ENCODE data around the gene PPP1R12B. TPM values are rescaled to one million over a fixed set of nuclear protein-coding genes. Genes with fewer than 3 reads are reported as not detected.
"Not testable (repeated sequence)": the region's sequence is repeated elsewhere in the genome, so short reads cannot be mapped to it uniquely, and the experiment has no call there.

The PPP1R12B gene
- total RNA-seq, 4 donors from 2014 or later, result 197 to 386 (median 303) TPM

DNA sequence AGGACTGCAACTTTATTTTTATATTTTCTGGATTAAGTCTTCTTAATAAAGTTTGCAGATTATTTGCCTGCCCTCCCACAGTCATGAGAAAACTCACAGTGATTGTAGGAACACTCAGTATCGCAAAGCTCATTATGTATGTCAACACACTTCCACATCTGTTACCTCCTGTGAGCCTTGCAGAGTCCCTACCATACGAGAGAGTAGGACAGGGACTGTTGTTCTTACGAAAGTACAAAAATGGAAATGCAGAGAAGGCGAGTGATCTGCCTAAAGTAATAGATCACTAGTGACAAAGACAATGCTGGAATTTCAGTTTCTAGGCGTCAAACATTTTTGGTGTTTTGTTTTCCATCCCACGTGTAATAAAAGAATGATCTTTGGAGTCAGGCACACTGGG is 230.1 kb downstream of the PPP1R12B start:
- peaks cover 0 to 40% of the 10 kb centered on the region in 2 donors for H3K4me1 ChIP-seq
- H3K27ac ChIP-seq, result peak overlapping the region; percentile 87 to 100
- TF ChIP-seq, protein P1, sequence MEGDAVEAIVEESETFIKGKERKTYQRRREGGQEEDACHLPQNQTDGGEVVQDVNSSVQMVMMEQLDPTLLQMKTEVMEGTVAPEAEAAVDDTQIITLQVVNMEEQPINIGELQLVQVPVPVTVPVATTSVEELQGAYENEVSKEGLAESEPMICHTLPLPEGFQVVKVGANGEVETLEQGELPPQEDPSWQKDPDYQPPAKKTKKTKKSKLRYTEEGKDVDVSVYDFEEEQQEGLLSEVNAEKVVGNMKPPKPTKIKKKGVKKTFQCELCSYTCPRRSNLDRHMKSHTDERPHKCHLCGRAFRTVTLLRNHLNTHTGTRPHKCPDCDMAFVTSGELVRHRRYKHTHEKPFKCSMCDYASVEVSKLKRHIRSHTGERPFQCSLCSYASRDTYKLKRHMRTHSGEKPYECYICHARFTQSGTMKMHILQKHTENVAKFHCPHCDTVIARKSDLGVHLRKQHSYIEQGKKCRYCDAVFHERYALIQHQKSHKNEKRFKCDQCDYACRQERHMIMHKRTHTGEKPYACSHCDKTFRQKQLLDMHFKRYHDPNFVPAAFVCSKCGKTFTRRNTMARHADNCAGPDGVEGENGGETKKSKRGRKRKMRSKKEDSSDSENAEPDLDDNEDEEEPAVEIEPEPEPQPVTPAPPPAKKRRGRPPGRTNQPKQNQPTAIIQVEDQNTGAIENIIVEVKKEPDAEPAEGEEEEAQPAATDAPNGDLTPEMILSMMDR (IDR thresholded peaks at IDR 0.05), result no peak
- no peak for TF ChIP-seq POLR2A (IDR thresholded peaks at IDR 0.05)
- no peak overlapping the region for H3K4me3 ChIP-seq
- no peaks in the 10 kb centered on the region for H3K9me3 ChIP-seq
- no peaks in the 10 kb centered on the region for H3K36me3 ChIP-seq
- H3K27me3 ChIP-seq, result no peaks in the 10 kb centered on the region
- intact Hi-C loops (cut with DNase I; ENCODE audit: low total_unique reads), result no loop called here
- no peak for DNase-seq

DNA sequence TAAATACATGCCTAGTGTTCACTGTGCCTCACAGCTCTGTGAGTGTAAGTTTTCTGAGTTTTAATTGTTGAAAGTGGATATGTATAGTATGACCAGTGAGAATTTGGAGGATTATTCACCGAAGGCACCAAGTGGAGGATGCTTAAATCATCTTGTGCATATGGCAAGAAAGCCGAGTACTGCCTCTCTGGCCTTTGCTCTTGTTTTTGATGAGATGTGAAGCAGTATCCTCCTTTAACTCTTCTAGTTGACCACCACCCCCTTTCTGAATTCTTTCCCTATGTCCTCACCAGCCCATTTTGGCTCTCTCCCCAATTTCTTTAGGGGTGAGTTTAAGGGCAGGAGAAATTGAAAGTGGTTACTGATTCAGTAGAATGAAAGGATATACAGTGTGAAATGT is 231.3 kb downstream of the PPP1R12B start:
- Histone ChIP-seq H3K4me3 (no peak overlapping the region), H3K27ac (peak overlapping the region; percentile 87 to 100), H3K27me3 (no peaks in the 10 kb centered on the region), H3K9me3 (no peaks in the 10 kb centered on the region), H3K36me3 (no peaks in the 10 kb centered on the region), H3K4me1 (peaks cover 0 to 40% of the 10 kb centered on the region in 2 donors)
- DNase-seq, result peak in 1 of 2 donors; percentile 59
- intact Hi-C loops (cut with DNase I; ENCODE audit: low total_unique reads), result no loop called here
- TF ChIP-seq, protein P1 (IDR thresholded peaks at IDR 0.05), result no peak
- TF ChIP-seq POLR2A (IDR thresholded peaks at IDR 0.05), result peak in 1 of 2 donors; percentile 12

DNA sequence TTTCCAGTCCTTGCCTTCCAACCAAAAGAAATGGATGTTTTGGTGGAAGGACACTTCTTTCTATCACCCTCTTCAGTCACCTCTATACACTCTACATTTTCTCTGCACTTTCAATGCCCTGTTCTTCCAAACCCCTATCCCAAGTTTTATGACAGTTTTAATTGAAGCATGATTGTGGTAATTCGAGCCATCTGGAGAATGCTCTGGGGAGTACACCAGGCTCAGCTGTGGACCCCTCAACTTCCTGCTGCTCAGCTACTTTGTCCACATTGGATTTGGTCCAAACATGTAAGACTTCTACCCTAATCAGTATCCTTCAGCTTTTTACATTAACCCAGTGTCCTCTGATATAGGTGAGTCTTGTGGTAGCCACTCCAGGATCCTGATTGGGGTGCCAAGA is 232.1 kb downstream of the PPP1R12B start:
- Histone ChIP-seq H3K27ac (peak overlapping the region; percentile 87 to 100), H3K27me3 (no peaks in the 10 kb centered on the region), H3K9me3 (no peaks in the 10 kb centered on the region), H3K36me3 (no peaks in the 10 kb centered on the region), H3K4me1 (peaks cover 0 to 44% of the 10 kb centered on the region in 2 donors), H3K4me3 (no peak overlapping the region)
- no peak for DNase-seq
- intact Hi-C loops (cut with DNase I; ENCODE audit: low total_unique reads), result no loop called here
- TF ChIP-seq, protein P1 (IDR thresholded peaks at IDR 0.05), result no peak
- no peak for TF ChIP-seq POLR2A (IDR thresholded peaks at IDR 0.05)

DNA sequence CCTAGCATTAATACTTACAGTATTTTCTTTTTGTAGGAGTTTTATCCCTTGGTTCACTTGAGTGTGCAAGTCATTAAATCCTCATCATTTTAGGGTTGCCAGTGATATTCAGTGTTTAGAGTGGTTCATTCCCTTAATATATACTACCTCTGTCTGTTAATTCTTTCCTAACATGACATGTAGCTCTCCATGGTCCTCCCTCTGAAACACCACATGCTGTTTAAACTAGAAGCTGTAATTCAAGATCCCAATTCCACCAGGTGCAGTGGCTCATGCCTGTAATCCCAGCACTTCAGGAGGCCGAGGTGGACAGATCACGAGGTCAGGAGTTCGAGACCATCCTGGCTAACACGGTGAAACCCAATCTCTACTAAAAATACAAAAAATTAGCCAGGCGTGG is 233.9 kb downstream of the PPP1R12B start:
- H3K4me3 ChIP-seq; H3K27me3 ChIP-seq; DNase-seq; H3K9me3 ChIP-seq; intact Hi-C loops (cut with DNase I; ENCODE audit: low total_unique reads); H3K36me3 ChIP-seq: not testable (repeated sequence)
- Histone ChIP-seq H3K27ac (peak overlapping the region; percentile 87 to 100), H3K4me1 (peaks cover 0 to 40% of the 10 kb centered on the region in 2 donors)

DNA sequence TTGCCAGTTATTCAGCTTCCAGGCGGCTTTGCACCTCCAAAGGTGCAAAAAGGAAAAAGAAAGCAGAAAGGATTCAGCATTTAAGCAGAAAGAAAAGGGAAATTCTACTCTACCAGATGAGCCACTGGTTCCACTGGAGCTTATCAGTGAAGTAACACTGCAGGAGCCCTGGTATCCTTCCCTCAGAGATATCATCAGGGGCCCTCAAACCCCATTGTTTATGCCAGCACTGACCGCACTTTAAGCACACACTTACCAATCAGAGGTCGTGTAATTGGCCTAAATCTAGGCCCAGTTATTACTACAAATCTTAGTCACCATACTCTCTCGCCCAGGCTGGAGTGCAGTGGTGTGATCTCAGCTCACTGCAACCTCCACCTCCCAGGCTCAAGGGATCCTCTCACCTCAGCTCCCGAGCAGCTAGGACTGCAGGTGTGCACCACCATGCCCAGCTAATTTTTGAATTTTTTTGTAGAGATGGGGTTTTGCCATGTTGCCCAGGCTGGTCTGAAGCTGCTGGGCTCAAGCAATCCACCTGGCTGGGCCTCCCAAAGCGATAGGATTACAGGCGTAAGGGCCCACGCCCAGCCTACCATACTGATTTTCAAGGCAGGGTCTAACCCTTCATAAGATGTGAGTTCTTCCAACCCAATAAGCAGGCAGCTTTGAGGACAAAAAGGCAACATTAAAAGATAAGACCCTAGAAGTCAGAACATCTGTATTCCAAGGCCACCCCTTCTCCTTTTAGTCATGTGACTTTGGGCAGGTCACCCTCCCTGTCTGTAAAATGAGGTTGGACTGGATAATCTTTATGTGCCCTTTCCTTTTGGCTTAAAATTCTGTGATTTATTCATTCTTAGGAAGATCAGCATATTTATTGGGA is 236.4 kb downstream of the PPP1R12B start:
- intact Hi-C loops (cut with DNase I; ENCODE audit: low total_unique reads), result no loop called here
- Histone ChIP-seq H3K27me3 (no peaks in the 10 kb centered on the region), H3K4me3 (no peak overlapping the region), H3K4me1 (peaks cover 5 to 18% of the 10 kb centered on the region in 2 donors), H3K36me3 (no peaks in the 10 kb centered on the region), H3K9me3 (no peaks in the 10 kb centered on the region), H3K27ac (peak overlapping the region; percentile 87 to 100)
- TF ChIP-seq, protein P1 (IDR thresholded peaks at IDR 0.05), result no peak
- TF ChIP-seq POLR2A (IDR thresholded peaks at IDR 0.05), result no peak
- no peak for DNase-seq

All from uterus (tissue), 4 donors.